GM18517 (cell line): ENCODE measurements around the gene OR4L1.
"Not testable (repeated sequence)": the region's sequence is repeated elsewhere in the genome, so short reads cannot be mapped to it uniquely, and the experiment has no call there.

ENCODE experiments used
- ATAC-seq: cut with Tn5 transposase; IDR thresholded peaks from one replicate; pipeline ENCODE4 v1.9.1; 2021; ENCODE audit warnings: mild to moderate bottlenecking, moderate library complexity; ENCODE audit not compliant: unreplicated experiment

Gene OR4L1

GRCh38 chr14:20059745-20060144, at the start of gene OR4L1:
Gene OR4L1, plus strand, starts transcription at chr14:20060045. Its CDS starts 0 bp downstream, at chr14:20060045.
- no peak for ATAC-seq

- no peak for ATAC-seq
These were observed 40.5 kb upstream of the OR4L1 start, which contains the start of gene OR4K14 for GRCh38 chr14:20019257-20019865. Gene OR4K14, minus strand, starts transcription at chr14:20019307. Its CDS starts 4,114 bp downstream, at chr14:20015193.

- no peak for ATAC-seq
These were observed 28.8 kb upstream of the OR4L1 start for GRCh38 chr14:20031058-20031457.

- no peak for ATAC-seq
These were observed 24.4 kb upstream of the OR4L1 start for GRCh38 chr14:20035449-20035848.

GRCh38 chr14:20035938-20036337, 23.9 kb upstream of the OR4L1 start, which contains the start of gene OR4K13:
Gene OR4K13, minus strand, starts transcription at chr14:20036038. Its CDS starts 1,280 bp downstream, at chr14:20034758.
- no peak for ATAC-seq

- no peak for ATAC-seq
These were observed 15.6 kb upstream of the OR4L1 start for GRCh38 chr14:20044243-20044642.

- no peak for ATAC-seq
These were observed 11.6 kb upstream of the OR4L1 start for GRCh38 chr14:20048202-20048601.

GRCh38 chr14:20092050-20092449, 32.2 kb downstream of the OR4L1 start:
- ATAC-seq: no peak

- no peak for ATAC-seq
These were observed 33.6 kb downstream of the OR4L1 start for GRCh38 chr14:20093442-20093841.

GRCh38 chr14:20098926-20099770, 39.3 kb downstream of the OR4L1 start:
- ATAC-seq: not testable (repeated sequence)

- no peak for ATAC-seq
These were observed 50.6 kb downstream of the OR4L1 start, which contains the start of gene OR4K17 for GRCh38 chr14:20110438-20110837. Gene OR4K17, plus strand, starts transcription at chr14:20110739. Its CDS starts 6,761 bp downstream, at chr14:20117500.
